ENCODE results near the gene BRSK2. TPM values are rescaled to one million over a fixed set of nuclear protein-coding genes. Genes with fewer than 3 reads are reported as not detected.

The BRSK2 gene
- total RNA-seq, 1 donor from 2014 or later, result 0.62 TPM

- no peak for ATAC-seq
- H3K36me3 ChIP-seq, result peaks cover 84% of the 10 kb centered on the region
- intact Hi-C loops (cut with DNase I), result no loop called here
Observed at GRCh38 chr11:1478544-1478943, 88.8 kb downstream of the BRSK2 start.

GRCh38 chr11:1479006-1479677 lies 89.4 kb downstream of the BRSK2 start:
- intact Hi-C loops (cut with DNase I), result no loop called here
- Histone ChIP-seq H3K4me1 (peaks cover 25% of the 10 kb centered on the region), H3K27ac (no peak overlapping the region), H3K4me3 (no peak overlapping the region), H3K27me3 (ENCODE audit: low read depth) (no peaks in the 10 kb centered on the region), H3K9me3 (no peaks in the 10 kb centered on the region), H3K36me3 (peaks cover 78% of the 10 kb centered on the region)
- TF ChIP-seq CTCF (IDR thresholded peaks at IDR 0.05), result no peak
- DNase-seq (peak; percentile 30), ATAC-seq (no peak)

More at GRCh38 chr11:1478544-1478943, 88.8 kb downstream of the BRSK2 start:
- no peak overlapping the region for H3K27ac ChIP-seq
- H3K9me3 ChIP-seq, result no peaks in the 10 kb centered on the region
- no peak overlapping the region for H3K4me3 ChIP-seq
- TF ChIP-seq CTCF (IDR thresholded peaks at IDR 0.05), result no peak
- DNase-seq, result peak; percentile 50
- peaks cover 19% of the 10 kb centered on the region for H3K4me1 ChIP-seq
- H3K27me3 ChIP-seq (ENCODE audit: low read depth), result no peaks in the 10 kb centered on the region

GRCh38 chr11:1479678-1480118 lies 90.0 kb downstream of the BRSK2 start:
- Histone ChIP-seq H3K4me1 (peaks cover 30% of the 10 kb centered on the region), H3K36me3 (peaks cover 77% of the 10 kb centered on the region), H3K4me3 (no peak overlapping the region), H3K9me3 (no peaks in the 10 kb centered on the region), H3K27ac (no peak overlapping the region), H3K27me3 (ENCODE audit: low read depth) (no peaks in the 10 kb centered on the region)
- no peak for TF ChIP-seq CTCF (IDR thresholded peaks at IDR 0.05)
- intact Hi-C loops (cut with DNase I), result no loop called here
- ATAC-seq, result no peak
- DNase-seq, result peak; percentile 23

- intact Hi-C loops (cut with DNase I), result no loop called here
- Histone ChIP-seq H3K27me3 (ENCODE audit: low read depth) (no peaks in the 10 kb centered on the region), H3K4me1 (peaks cover 35% of the 10 kb centered on the region), H3K27ac (no peak overlapping the region), H3K4me3 (no peak overlapping the region), H3K36me3 (peaks cover 73% of the 10 kb centered on the region), H3K9me3 (no peaks in the 10 kb centered on the region)
- DNase-seq (peak; percentile 13), ATAC-seq (no peak)
- no peak for TF ChIP-seq CTCF (IDR thresholded peaks at IDR 0.05)
Observed at GRCh38 chr11:1480191-1480554, 90.4 kb downstream of the BRSK2 start.

GRCh38 chr11:1480555-1481482 lies 91.1 kb downstream of the BRSK2 start:
- peaks cover 66% of the 10 kb centered on the region for H3K36me3 ChIP-seq
- intact Hi-C loops (cut with DNase I), result no loop called here
- ATAC-seq, result no peak

More at GRCh38 chr11:1480555-1481482, 91.1 kb downstream of the BRSK2 start:
- Histone ChIP-seq H3K9me3 (no peaks in the 10 kb centered on the region), H3K4me1 (peaks cover 42% of the 10 kb centered on the region), H3K27ac (no peak overlapping the region), H3K4me3 (no peak overlapping the region), H3K27me3 (ENCODE audit: low read depth) (no peaks in the 10 kb centered on the region)
- TF ChIP-seq CTCF (IDR thresholded peaks at IDR 0.05), result no peak
- peak; percentile 43 for DNase-seq
